Smooth muscle cell (in vitro differentiated cells): Measurements from ENCODE around the gene COG4. TPM values are rescaled to one million over a fixed set of nuclear protein-coding genes. Genes with fewer than 3 reads are reported as not detected.
A peak's percentile ranks its signal among the peaks of the same experiment; 100 is the strongest.

ENCODE experiments used
- DNase-seq: peaks from one replicate; lab custom pipeline; 2025; ENCODE audit not compliant: unreplicated experiment; lab: John Stamatoyannopoulos, UW
- H2AFZ ChIP-seq: fragments of 200-600 bp; sonication (generic); 2 replicates; pipeline ENCODE4 v1.6.0; 2016; ENCODE audit warnings: antibody characterized with exemption, low read depth, mild to moderate bottlenecking
- H3F3A ChIP-seq: fragments of 200-600 bp; sonication (generic); 2 replicates; pipeline ENCODE4 v1.6.0; 2017; ENCODE audit warnings: antibody characterized with exemption, low read depth
- H3K27ac ChIP-seq: fragments of 200-600 bp; sonication (generic); 2 replicates; pipeline ENCODE4 v1.5.1; 2016; ENCODE audit warnings: low read depth, mild to moderate bottlenecking
- H3K27me3 ChIP-seq: fragments of 200-600 bp; sonication (generic); 2 replicates; pipeline ENCODE4 v1.6.1; 2016; ENCODE audit warnings: low read depth, mild to moderate bottlenecking
- H3K36me3 ChIP-seq: fragments of 200-600 bp; sonication (generic); 2 replicates; pipeline ENCODE4 v1.5.1; 2016; ENCODE audit warnings: low read depth
- H3K4me1 ChIP-seq: fragments of 200-600 bp; sonication (generic); 2 replicates; pipeline ENCODE4 v1.5.1; 2016; ENCODE audit warnings: low read depth
- H3K4me2 ChIP-seq: fragments of 200-600 bp; sonication (generic); 2 replicates; pipeline ENCODE4 v1.6.0; 2016; ENCODE audit warnings: mild to moderate bottlenecking
- H3K4me3 ChIP-seq: fragments of 200-600 bp; sonication (generic); 2 replicates; pipeline ENCODE4 v1.5.1; 2016; ENCODE audit warnings: mild to moderate bottlenecking
- H3K79me2 ChIP-seq: fragments of 200-600 bp; sonication (generic); 2 replicates; pipeline ENCODE4 v1.6.0; 2016; ENCODE audit warnings: low read depth, mild to moderate bottlenecking
- H3K9ac ChIP-seq: fragments of 200-600 bp; sonication (generic); 2 replicates; pipeline ENCODE4 v1.6.0; 2016; ENCODE audit warnings: low read depth
- H3K9me3 ChIP-seq: fragments of 200-600 bp; sonication (generic); replicated peaks from 2 replicates; pipeline ENCODE4 v1.5.1; 2016; ENCODE audit warnings: low read depth
- H4K20me1 ChIP-seq: fragments of 200-600 bp; sonication (generic); 2 replicates; pipeline ENCODE4 v1.6.0; 2016; ENCODE audit warnings: low read depth
- WGBS: methylation state at CpG from one replicate; pipeline ENCODE4 v1.1.7; 2016; ENCODE audit warnings: low lambda C conversion rate; 5-methylcytosine and 5-hydroxymethylcytosine counted together
- polyA plus RNA-seq: library from polyadenylated mRNA; unstranded; fragments of >200 nt; fragmentation: Nextera tagmentation; extraction: Ambion mirVana; gene quantifications from 2 replicates; pipeline ENCODE4 v1.2.1, GENCODE V29; 2016
- total RNA-seq: library from RNA; depleted of rRNA; stranded (reverse); fragments of >200 nt; gene quantifications from 2 replicates; pipeline ENCODE4 v1.2.3, GENCODE V29; 2014
- TF ChIP-seq, protein P1 (sequence below): fragments of 200-600 bp; sonication (generic); IDR thresholded peaks from 2 replicates; pipeline ENCODE4 v1.5.1; 2017; ENCODE audit warnings: borderline replicate concordance, mild to moderate bottlenecking, antibody characterized with exemption; ENCODE audit not compliant: insufficient read depth, poor library complexity, severe bottlenecking

The COG4 gene
- total and polyA plus RNA-seq, 2 experiments from 2014 or later, result 49.4 to 61.9 TPM

DNA sequence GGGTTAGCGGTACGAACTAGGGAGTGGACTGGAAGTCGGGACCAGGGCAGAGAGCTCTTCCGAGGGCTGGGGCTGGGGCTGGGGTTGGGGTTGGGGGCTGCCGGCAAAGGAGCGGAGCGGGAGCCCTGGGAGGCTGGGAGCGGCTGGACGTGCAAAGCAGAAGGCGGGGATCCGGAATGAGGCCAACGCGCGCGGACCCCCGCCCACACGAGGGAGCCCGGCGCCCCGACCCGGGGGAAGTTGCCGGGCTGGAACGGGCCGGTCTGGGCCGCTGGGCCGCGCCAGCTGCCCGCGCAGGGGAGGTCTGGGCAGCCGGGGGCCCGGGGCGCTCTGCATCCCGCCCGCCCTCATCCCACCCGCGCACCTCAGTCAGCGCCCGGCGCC lies 84.8 kb downstream of the COG4 start:
- Histone ChIP-seq H3K4me3 (peak overlapping the region; percentile 70), H3K9me3 (no peaks in the 10 kb centered on the region), H3K27ac (peak overlapping the region; percentile 82), H3K4me1 (peaks cover 25% of the 10 kb centered on the region), H3K9ac (peak overlapping the region; percentile 69), H3F3A (peaks cover 37% of the 10 kb centered on the region), H3K79me2 (peaks cover 34% of the 10 kb centered on the region), H3K36me3 (no peaks in the 10 kb centered on the region), H3K27me3 (no peaks in the 10 kb centered on the region), H2AFZ (no peak overlapping the region), H3K4me2 (peak overlapping the region; percentile 93), H4K20me1 (peaks cover 35% of the 10 kb centered on the region)
- TF ChIP-seq, protein P1, sequence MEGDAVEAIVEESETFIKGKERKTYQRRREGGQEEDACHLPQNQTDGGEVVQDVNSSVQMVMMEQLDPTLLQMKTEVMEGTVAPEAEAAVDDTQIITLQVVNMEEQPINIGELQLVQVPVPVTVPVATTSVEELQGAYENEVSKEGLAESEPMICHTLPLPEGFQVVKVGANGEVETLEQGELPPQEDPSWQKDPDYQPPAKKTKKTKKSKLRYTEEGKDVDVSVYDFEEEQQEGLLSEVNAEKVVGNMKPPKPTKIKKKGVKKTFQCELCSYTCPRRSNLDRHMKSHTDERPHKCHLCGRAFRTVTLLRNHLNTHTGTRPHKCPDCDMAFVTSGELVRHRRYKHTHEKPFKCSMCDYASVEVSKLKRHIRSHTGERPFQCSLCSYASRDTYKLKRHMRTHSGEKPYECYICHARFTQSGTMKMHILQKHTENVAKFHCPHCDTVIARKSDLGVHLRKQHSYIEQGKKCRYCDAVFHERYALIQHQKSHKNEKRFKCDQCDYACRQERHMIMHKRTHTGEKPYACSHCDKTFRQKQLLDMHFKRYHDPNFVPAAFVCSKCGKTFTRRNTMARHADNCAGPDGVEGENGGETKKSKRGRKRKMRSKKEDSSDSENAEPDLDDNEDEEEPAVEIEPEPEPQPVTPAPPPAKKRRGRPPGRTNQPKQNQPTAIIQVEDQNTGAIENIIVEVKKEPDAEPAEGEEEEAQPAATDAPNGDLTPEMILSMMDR, result no peak
- 0% methylated on average over 2 of the region's 39 CpGs for WGBS
- no peak for DNase-seq

DNA sequence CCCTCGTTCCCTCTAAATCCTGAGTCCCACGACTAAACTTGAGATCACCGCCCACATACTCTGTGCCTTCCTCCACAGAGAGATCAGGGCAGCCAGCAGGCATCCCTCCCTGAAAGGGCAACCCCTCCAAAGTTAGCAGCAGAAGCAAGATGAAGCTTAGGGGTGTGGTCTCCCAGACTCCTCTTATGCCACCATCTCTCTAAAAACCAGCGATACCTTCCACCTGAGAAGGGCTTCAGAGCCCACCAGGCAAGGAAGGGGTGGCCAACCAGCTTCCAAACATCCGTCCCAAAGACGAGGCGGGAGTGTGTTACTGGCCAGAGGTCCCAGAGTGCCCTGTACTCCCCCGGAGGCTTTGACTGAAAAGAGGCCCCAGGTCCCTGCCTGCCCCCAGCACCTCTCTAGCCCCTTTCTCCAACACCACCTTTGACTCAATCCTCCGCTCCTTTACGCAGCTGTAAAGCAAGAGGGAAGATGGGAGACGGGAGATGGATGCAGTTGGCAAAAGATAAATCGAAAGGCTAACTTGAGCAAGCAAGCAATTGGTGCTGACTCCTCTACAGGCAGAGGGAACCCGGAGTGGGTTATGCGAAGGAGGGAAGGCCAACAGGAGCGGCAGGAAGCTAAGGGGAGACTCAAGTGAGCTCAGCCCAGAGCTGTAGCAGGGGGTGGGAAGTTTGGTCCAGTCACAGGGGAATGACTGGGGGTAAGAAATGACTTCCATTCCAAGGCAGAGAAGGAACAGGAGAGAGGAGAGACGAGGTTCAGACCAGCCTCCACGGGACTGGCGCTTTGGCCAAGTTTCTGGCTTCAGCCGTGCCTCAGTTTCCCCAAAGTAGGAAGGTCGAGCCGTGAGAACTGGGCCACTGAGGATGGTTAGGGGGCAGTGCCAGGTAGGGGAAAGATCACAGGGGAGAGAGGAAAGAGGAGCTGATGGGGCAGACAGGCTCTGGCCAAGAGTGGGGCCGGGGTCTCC lies 85.5 kb downstream of the COG4 start:
- no peaks in the 10 kb centered on the region for H3K27me3 ChIP-seq
- H2AFZ ChIP-seq, result no peak overlapping the region
- TF ChIP-seq, protein P1, result no peak
- H3K27ac ChIP-seq, result peak overlapping the region; percentile 82
- H3K4me1 ChIP-seq, result peaks cover 31% of the 10 kb centered on the region
- H3K79me2 ChIP-seq, result peaks cover 38% of the 10 kb centered on the region
- H3K4me3 ChIP-seq, result peak overlapping the region; percentile 70
- H3F3A ChIP-seq, result peaks cover 43% of the 10 kb centered on the region
- H3K36me3 ChIP-seq, result no peaks in the 10 kb centered on the region
- DNase-seq, result no peak
- WGBS, result 4% methylated on average over 22 of the region's 22 CpGs
- H3K4me2 ChIP-seq, result peak overlapping the region; percentile 93
- H3K9me3 ChIP-seq, result no peaks in the 10 kb centered on the region
- peak overlapping the region; percentile 69 for H3K9ac ChIP-seq
- peaks cover 42% of the 10 kb centered on the region for H4K20me1 ChIP-seq

DNA sequence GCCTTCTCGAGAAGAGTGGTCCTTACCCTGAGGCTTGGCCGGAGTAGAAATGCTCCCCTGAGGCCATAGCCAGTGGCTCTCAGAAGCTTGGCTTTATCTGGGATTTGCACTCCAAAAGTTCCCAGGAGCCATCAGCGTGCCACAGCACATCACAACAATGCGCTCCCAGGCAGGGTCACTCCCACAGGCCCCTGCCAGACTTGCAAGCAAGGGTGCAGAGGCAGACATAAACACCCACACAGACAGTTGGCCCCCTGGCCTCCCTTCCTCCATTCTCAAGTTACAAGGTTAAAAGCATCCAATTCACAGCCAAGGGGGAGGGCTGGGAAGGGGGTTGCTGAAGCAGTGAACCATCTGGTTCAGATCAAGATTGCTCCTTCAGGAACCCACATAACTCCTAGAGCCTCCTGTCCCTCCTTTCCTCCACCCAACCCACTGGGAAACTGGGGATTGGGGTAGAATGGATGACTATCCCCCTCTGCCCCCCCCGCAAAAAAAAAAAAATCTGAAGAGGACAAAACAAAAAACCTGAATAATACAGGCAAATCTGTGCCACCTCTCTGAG lies 86.3 kb downstream of the COG4 start:
- 3% methylated on average over 5 of the region's 5 CpGs for WGBS

More for the DNA sequence above, 86.3 kb downstream of the COG4 start:
- Histone ChIP-seq H3K4me3 (peak overlapping the region; percentile 70), H3K36me3 (no peaks in the 10 kb centered on the region), H3K9me3 (no peaks in the 10 kb centered on the region), H4K20me1 (peaks cover 50% of the 10 kb centered on the region), H3K27ac (peak overlapping the region; percentile 82), H2AFZ (no peak overlapping the region), H3K4me2 (peak overlapping the region; percentile 93), H3K79me2 (peaks cover 46% of the 10 kb centered on the region), H3K27me3 (no peaks in the 10 kb centered on the region), H3K4me1 (peaks cover 37% of the 10 kb centered on the region), H3F3A (peaks cover 48% of the 10 kb centered on the region), H3K9ac (peak overlapping the region; percentile 69)
- DNase-seq, result no peak
- TF ChIP-seq, protein P1, result no peak
